H1 (cell line): Measurements from ENCODE around the gene CRTAP. TPM values are rescaled to one million over a fixed set of nuclear protein-coding genes. Genes with fewer than 3 reads are reported as not detected.

Source experiments
- CTCF ChIA-PET: fragments of 300-600 bp; sonication (Branson Sonifier 250); formaldehyde crosslinking; loops from one replicate; lab custom pipeline; 2021; ENCODE audit not compliant: partially characterized antibody; lab: Charles Lee
- POLR2A ChIA-PET: fragments of 300-600 bp; sonication (Branson Sonifier 250); formaldehyde crosslinking; loops from one replicate; lab custom pipeline; 2021; ENCODE audit warnings: inconsistent platforms; ENCODE audit not compliant: partially characterized antibody; lab: Charles Lee
- DNase-seq, 2 experiments: peaks; one replicate each; pipeline versions ENCODE4 v3.0.0 to v3.0.0-alpha.2; 2010 to 2022; ENCODE audit warnings: low spot score in 2 of 2, low read depth in 1 of 2, mixed read lengths in 1 of 2
- FAIRE-seq: peaks from 2 replicates; lab custom pipeline; 2011; peaks lifted over from hg19 to GRCh38; lab: Jason Lieb, UNC
- H2AFZ ChIP-seq: 2 replicates; pipeline ENCODE4 v1.8.1; 2012; ENCODE audit warnings: low read length, inconsistent platforms
- H2AK5ac ChIP-seq: 2 replicates; pipeline ENCODE4 v1.6.1; 2013; ENCODE audit warnings: low read depth, low read length
- H2BK120ac ChIP-seq: replicated peaks from 2 replicates; pipeline ENCODE3; 2013; ENCODE audit warnings: low read depth, low read length, inconsistent platforms
- H2BK12ac ChIP-seq: 2 replicates; pipeline ENCODE4 v1.6.1; 2013; ENCODE audit warnings: low read depth, low read length
- H2BK15ac ChIP-seq: 2 replicates; pipeline ENCODE4 v1.6.1; 2013; ENCODE audit warnings: low read length
- H2BK20ac ChIP-seq: 2 replicates; pipeline ENCODE4 v1.6.1; 2013; ENCODE audit warnings: low read length
- H2BK5ac ChIP-seq: 2 replicates; pipeline ENCODE4 v1.6.1; 2013; ENCODE audit warnings: low read depth, low read length
- H3K14ac ChIP-seq: 2 replicates; pipeline ENCODE4 v1.6.1; 2013; ENCODE audit warnings: inconsistent platforms; ENCODE audit not compliant: insufficient read length
- H3K18ac ChIP-seq: 2 replicates; pipeline ENCODE4 v1.6.1; 2013; ENCODE audit warnings: low read length; ENCODE audit errors: extremely low read depth
- H3K23ac ChIP-seq: 2 replicates; pipeline ENCODE4 v1.6.1; 2013; ENCODE audit warnings: inconsistent platforms; ENCODE audit not compliant: insufficient read length
- H3K23me2 ChIP-seq: 2 replicates; pipeline ENCODE4 v1.6.1; 2013; ENCODE audit warnings: low read depth, low read length
- H3K27ac ChIP-seq: 2 replicates; pipeline ENCODE4 v1.6.1; 2011; ENCODE audit warnings: low read depth, low read length, inconsistent platforms
- H3K27me3 ChIP-seq, 4 experiments: replicated peaks in 1 of 4; 1 replicate in 1 of 4; 2 replicates in 3 of 4; pipeline versions ENCODE4 v1.6.1 to v1.8.1; 2011 to 2013; ENCODE audit warnings: low read length in 3 of 4, mild to moderate bottlenecking in 3 of 4, inconsistent platforms in 2 of 4, mixed read lengths in 2 of 4, moderate library complexity in 1 of 4; ENCODE audit not compliant: control insufficient read depth in 3 of 4, insufficient read depth in 3 of 4; ENCODE audit errors: extremely low read depth in 1 of 4
- H3K36me3 ChIP-seq, 4 experiments: 2 replicates each; pipeline versions ENCODE4 v1.6.1 to v1.8.1; 2011 to 2013; ENCODE audit warnings: mild to moderate bottlenecking in 4 of 4, low read length in 3 of 4, moderate library complexity in 2 of 4, control low read depth in 1 of 4, inconsistent platforms in 1 of 4; ENCODE audit not compliant: insufficient read depth in 4 of 4, control insufficient read depth in 2 of 4
- H3K4ac ChIP-seq: replicated peaks from 2 replicates; pipeline ENCODE3; 2013; ENCODE audit warnings: low read length, low read depth, mixed read lengths, inconsistent platforms; ENCODE audit not compliant: insufficient read length
- H3K4me1 ChIP-seq, 4 experiments: replicated peaks in 1 of 4; 1 replicate in 1 of 4; 2 replicates in 3 of 4; pipeline versions ENCODE4 v1.6.1 to v1.8.1; 2011 to 2013; ENCODE audit warnings: low read length in 3 of 4, inconsistent platforms in 2 of 4, mixed read lengths in 1 of 4; ENCODE audit not compliant: insufficient read depth in 4 of 4, control insufficient read depth in 3 of 4
- H3K4me2 ChIP-seq, 2 experiments: 2 replicates each; pipeline versions ENCODE4 v1.6.1 to v1.8.1; 2011 to 2013; ENCODE audit warnings: low read depth in 2 of 2, low read length in 2 of 2, control low read depth in 1 of 2, inconsistent platforms in 1 of 2, mild to moderate bottlenecking in 1 of 2; ENCODE audit not compliant: insufficient read depth in 1 of 2
- H3K4me3 ChIP-seq, 4 experiments: fragments of 200-600, 300-600 bp in 1 of 4; sonication (generic), shearing (Covaris generic), sonication (Bioruptor Twin) in 1 of 4; 2 replicates each; pipeline versions ENCODE4 v1.5.1 to v1.8.1; 2011 to 2016; ENCODE audit warnings: low read length in 4 of 4, low read depth in 3 of 4, control low read depth in 2 of 4, inconsistent platforms in 2 of 4, mild to moderate bottlenecking in 2 of 4, mixed read lengths in 1 of 4, moderate library complexity in 1 of 4; ENCODE audit not compliant: insufficient read depth in 2 of 4; ENCODE audit errors: extremely low read depth in 1 of 4
- H3K56ac ChIP-seq: replicated peaks from 2 replicates; pipeline ENCODE3; 2013; ENCODE audit warnings: low read depth, mild to moderate bottlenecking, mixed read lengths, low read length, inconsistent platforms; ENCODE audit not compliant: insufficient read length
- H3K79me1 ChIP-seq: 2 replicates; pipeline ENCODE4 v1.6.1; 2013; ENCODE audit warnings: low read depth, low read length, control low read depth
- H3K79me2 ChIP-seq, 2 experiments: 2 replicates each; pipeline versions ENCODE4 v1.6.1 to v1.8.1; 2012 to 2013; ENCODE audit warnings: low read length in 2 of 2, mild to moderate bottlenecking in 2 of 2, inconsistent platforms in 1 of 2; ENCODE audit not compliant: insufficient read depth in 2 of 2, control insufficient read depth in 1 of 2
- H3K9ac ChIP-seq, 4 experiments: replicated peaks in 1 of 4; 1 replicate in 1 of 4; 2 replicates in 3 of 4; pipeline versions ENCODE4 v1.6.1 to v1.8.1; 2011 to 2013; ENCODE audit warnings: low read depth in 3 of 4, low read length in 3 of 4, control low read depth in 2 of 4, mild to moderate bottlenecking in 2 of 4, moderate library complexity in 2 of 4, inconsistent platforms in 1 of 4; ENCODE audit errors: extremely low read depth in 1 of 4
- H3K9me3 ChIP-seq, 2 experiments: 2 replicates each; pipeline versions ENCODE4 v1.6.1 to v1.8.1; 2012 to 2013; ENCODE audit warnings: mild to moderate bottlenecking in 2 of 2, moderate library complexity in 2 of 2, control low read depth in 1 of 2, inconsistent platforms in 1 of 2, low read depth in 1 of 2, low read length in 1 of 2, mixed read lengths in 1 of 2; ENCODE audit not compliant: insufficient read depth in 2 of 2
- H4K20me1 ChIP-seq, 2 experiments: replicated peaks in 1 of 2; 2 replicates each; pipeline versions ENCODE3 to v1.8.1; 2011 to 2013; ENCODE audit warnings: inconsistent platforms in 2 of 2, low read length in 2 of 2, mild to moderate bottlenecking in 1 of 2; ENCODE audit not compliant: insufficient read depth in 2 of 2, control insufficient read depth in 1 of 2
- H4K5ac ChIP-seq: 2 replicates; pipeline ENCODE4 v1.6.1; 2013; ENCODE audit warnings: low read length, low read depth, mixed read lengths, inconsistent platforms; ENCODE audit not compliant: insufficient read length
- H4K8ac ChIP-seq: 2 replicates; pipeline ENCODE4 v1.8.0; 2013; ENCODE audit warnings: mild to moderate bottlenecking, moderate library complexity, low read length, inconsistent platforms; ENCODE audit not compliant: insufficient read depth; ENCODE audit errors: extremely low read depth
- H4K91ac ChIP-seq: replicated peaks from 2 replicates; pipeline ENCODE3; 2013; ENCODE audit warnings: low read length, mixed read lengths, inconsistent platforms; ENCODE audit not compliant: insufficient read length
- BCL11A ChIP-seq, 2 experiments: IDR thresholded peaks; one replicate each; pipeline ENCODE4 v1.6.1; 2011; ENCODE audit warnings: low read depth in 2 of 2, low read length in 2 of 2, mild to moderate bottlenecking in 2 of 2
- CEBPB ChIP-seq: IDR thresholded peaks from 2 replicates; pipeline ENCODE4 v1.6.1; 2012; ENCODE audit warnings: low read depth, low read length
- CHD1 ChIP-seq: IDR thresholded peaks from 2 replicates; pipeline ENCODE4 v1.6.1; 2012; ENCODE audit warnings: low read depth, low read length, improper control_type of control experiment
- CTBP2 ChIP-seq: IDR thresholded peaks from 2 replicates; pipeline ENCODE4 v1.7.0; 2011; ENCODE audit warnings: borderline replicate concordance, mild to moderate bottlenecking, moderate library complexity, mixed read lengths, low read length; ENCODE audit not compliant: insufficient read depth, insufficient read length
- EGR1 ChIP-seq: IDR thresholded peaks from 2 replicates; pipeline ENCODE4 v1.6.1; 2011; ENCODE audit warnings: low read depth, low read length, borderline replicate concordance
- FOSL1 ChIP-seq: IDR thresholded peaks from 2 replicates; pipeline ENCODE4 v1.6.1; 2011; ENCODE audit warnings: mild to moderate bottlenecking, low read depth, low read length, moderate library complexity; ENCODE audit not compliant: insufficient read depth
- GABPA ChIP-seq: IDR thresholded peaks from 2 replicates; pipeline ENCODE4 v1.6.1; 2011; ENCODE audit warnings: mild to moderate bottlenecking, low read length, moderate library complexity, borderline replicate concordance; ENCODE audit not compliant: insufficient read depth
- HDAC6 ChIP-seq: IDR thresholded peaks from one replicate; pipeline ENCODE4 v1.7.1; 2012; ENCODE audit warnings: low read depth, mild to moderate bottlenecking, inconsistent platforms, low read length, moderate library complexity
- KDM5A ChIP-seq: fragments of 200-600 bp; IDR thresholded peaks from 2 replicates; pipeline ENCODE4 v1.7.1; 2012; ENCODE audit warnings: mild to moderate bottlenecking, low read length, inconsistent platforms, mixed read lengths
- NANOG ChIP-seq: IDR thresholded peaks from 2 replicates; pipeline ENCODE4 v1.6.1; 2011; ENCODE audit warnings: low read length, low read depth, mild to moderate bottlenecking, inconsistent platforms; ENCODE audit not compliant: insufficient read depth, poor library complexity, severe bottlenecking
- NRF1 ChIP-seq: IDR thresholded peaks from 2 replicates; pipeline ENCODE4 v1.6.1; 2011; ENCODE audit warnings: mild to moderate bottlenecking, low read depth, low read length, improper control_type of control experiment
- POU5F1 ChIP-seq: IDR thresholded peaks from 2 replicates; pipeline ENCODE4 v1.6.1; 2011; ENCODE audit warnings: low read depth, mild to moderate bottlenecking, low read length, moderate library complexity
- RXRA ChIP-seq: IDR thresholded peaks from 2 replicates; pipeline ENCODE4 v1.6.1; 2011; ENCODE audit warnings: low read depth, mild to moderate bottlenecking, low read length, moderate library complexity; ENCODE audit not compliant: insufficient read depth
- SP1 ChIP-seq: IDR thresholded peaks from 2 replicates; pipeline ENCODE4 v1.6.1; 2011; ENCODE audit warnings: low read depth, low read length
- SP2 ChIP-seq: IDR thresholded peaks from 2 replicates; pipeline ENCODE4 v1.6.1; 2012; ENCODE audit warnings: mild to moderate bottlenecking, low read length, inconsistent platforms
- SP4 ChIP-seq: IDR thresholded peaks from 2 replicates; pipeline ENCODE4 v1.6.1; 2012; ENCODE audit warnings: low read length, inconsistent platforms
- WGBS, 2 experiments: shearing (Covaris generic) in 1 of 2; methylation state at CpG; one replicate each; pipeline versions ENCODE4 v1.1.6 to v1.1.7; 2013 to 2015; ENCODE audit warnings: low lambda C conversion rate in 2 of 2, mixed read lengths in 2 of 2, inconsistent platforms in 1 of 2, low coverage in 1 of 2, missing lambda C conversion rate in 1 of 2; ENCODE audit not compliant: insufficient replicate concordance in 2 of 2, insufficient coverage in 1 of 2, insufficient read length in 1 of 2; ENCODE audit errors: extremely low coverage in 1 of 2, missing lambda C conversion rate in 1 of 2; 5-methylcytosine and 5-hydroxymethylcytosine counted together
- polyA plus RNA-seq, 7 experiments: library from polyadenylated mRNA; depleted of rRNA in 3 of 7; stranded (reverse) in 5 of 7; unstranded in 2 of 7; fragments of >200 nt in 5 of 7; fragments of 200-250 nt in 2 of 7; gene quantifications; 1 replicate in 5 of 7; 2 replicates in 1 of 7; 4 replicates in 1 of 7; pipeline versions ENCODE4 v1.2.1 to v1.2.3, GENCODE V29; 2011 to 2013; ENCODE audit warnings: missing spikeins in 2 of 7, mixed read lengths in 2 of 7
- total RNA-seq: library from RNA; stranded (reverse); fragmentation: NEBNext Ultra II Directional; extraction: Animal tissue kit (Norgen Biotek cat#: 25700); gene quantifications from 2 replicates; pipeline ENCODE4 v1.2.1, GENCODE V29; 2021

The CRTAP gene
- total and polyA plus RNA-seq, 2 of the 8 experiments (the other 6 are each of a cell fraction or from before 2014, with no cell fraction given): 159 to 188 TPM

GRCh38 chr3:33076952-33077351, 36.9 kb upstream of the CRTAP start:
- Histone ChIP-seq H3K36me3 (no peaks in the 10 kb centered on the region), H2BK5ac (no peak overlapping the region), H2AFZ (no peak overlapping the region), H3K4ac (no peak overlapping the region), H3K27ac (no peak overlapping the region), H3K56ac (no peak overlapping the region), H3K23ac (no peak overlapping the region), H3K9ac (no peak overlapping the region), H3K14ac (no peak overlapping the region), H2BK120ac (no peak overlapping the region), H3K18ac (no peak overlapping the region), H3K9me3 (no peaks in the 10 kb centered on the region), H3K4me1 (peaks cover 0 to 2% (median 0%) of the 10 kb centered on the region in 4 experiments; a peak in 1 of 7 replicates), H2AK5ac (no peak overlapping the region), H2BK12ac (no peak overlapping the region), H3K27me3 (no peaks in the 10 kb centered on the region), H2BK15ac (no peak overlapping the region), H3K79me1 (peaks cover 3% of the 10 kb centered on the region; the same call in 1 of the 2 replicates), H3K79me2 (no peaks in the 10 kb centered on the region), H3K4me3 (no peak overlapping the region), H2BK20ac (no peak overlapping the region), H4K8ac (no peak overlapping the region), H4K5ac (no peak overlapping the region), H3K4me2 (no peak overlapping the region), H3K23me2 (no peaks in the 10 kb centered on the region), H4K91ac (no peak overlapping the region), H4K20me1 (peaks cover 0 to 2% of the 10 kb centered on the region in 2 experiments)
- 93% methylated on average over 8 of the region's 8 CpGs; no CpG with 5 or more reads in 1 of the 2 experiments for WGBS, 2 experiments
- TF ChIP-seq NANOG: no peak
- no peak for TF ChIP-seq FOSL1
- TF ChIP-seq CHD1: no peak
- TF ChIP-seq SP2: no peak
- TF ChIP-seq CEBPB: no peak
- no peak for TF ChIP-seq EGR1
- no peak for TF ChIP-seq POU5F1
- no peak for TF ChIP-seq KDM5A
- no peak for TF ChIP-seq SP4
- TF ChIP-seq GABPA: no peak
- TF ChIP-seq BCL11A (IDR thresholded peaks at IDR 0.05; ENCODE audit: low read depth in 2 of 2, low read length in 2 of 2): no peak
- no peak for TF ChIP-seq SP1
- TF ChIP-seq NRF1: no peak
- TF ChIP-seq CTBP2: no peak
- no peak for TF ChIP-seq HDAC6
- TF ChIP-seq RXRA: no peak
- CTCF ChIA-PET: interaction anchor here (1.5 kb wide), 1 partner anchor 16 kb away, joined by 4 read pairs; no protein-coding TSS in a partner anchor
- no peak for FAIRE-seq
- no peak for DNase-seq
- POLR2A ChIA-PET: no interaction called here
